ENCODE data around the gene WDSUB1. TPM values are rescaled to one million over a fixed set of nuclear protein-coding genes. Genes with fewer than 3 reads are reported as not detected.

WDSUB1 gene
- total and polyA plus RNA-seq, 4 donors: 2.0 to 6.1 (median 4.4) TPM

- no peak for DNase-seq (ENCODE audit: low spot score)
- Histone ChIP-seq H3K4me3 (ENCODE audit: low read depth in 1 of 3, low read length in 3 of 3) (no peak overlapping the region), H3K4me1 (ENCODE audit: control insufficient read depth in 4 of 4, insufficient read depth in 4 of 4, low read length in 3 of 4) (peaks cover 0 to 3% (median under 1%) of the 10 kb centered on the region in 4 donors), H3K9me3 (ENCODE audit: control insufficient read depth in 4 of 4, low read length in 3 of 4) (no peaks in the 10 kb centered on the region), H3K27me3 (ENCODE audit: control insufficient read depth in 4 of 4, insufficient read depth in 4 of 4, low read length in 3 of 4) (no peaks in the 10 kb centered on the region), H3K27ac (ENCODE audit: low read depth in 1 of 2, low read length in 2 of 2) (no peak overlapping the region), H3K36me3 (ENCODE audit: control insufficient read depth in 4 of 4, insufficient read depth in 3 of 4, low read depth in 1 of 4, low read length in 3 of 4) (peaks cover 1 to 17% (median 11%) of the 10 kb centered on the region in 4 donors), H3K9ac (ENCODE audit: low read depth in 1 of 2, low read length in 2 of 2) (no peak overlapping the region)
- TF ChIP-seq FOXA1 (IDR thresholded peaks at IDR 0.05) (no peak), NR2F2 (IDR thresholded peaks at IDR 0.05) (no peak), TAF1 (conservative IDR thresholded peaks at IDR 0.05) (no peak), RAD21 (IDR thresholded peaks at IDR 0.05) (no peak)
- WGBS: 95% methylated on average over 3 of the region's 3 CpGs
Observed at GRCh38 chr2:159317392-159318088, 31.0 kb upstream of the WDSUB1 start.

GRCh38 chr2:159307942-159308341, 21.4 kb upstream of the WDSUB1 start:
- DNase-seq (ENCODE audit: low spot score): no peak
- H3K9ac ChIP-seq (ENCODE audit: low read depth in 1 of 2, low read length in 2 of 2): no peak overlapping the region
- H3K27me3 ChIP-seq (ENCODE audit: control insufficient read depth in 4 of 4, insufficient read depth in 4 of 4, low read length in 3 of 4): no peaks in the 10 kb centered on the region
- no peak overlapping the region for H3K27ac ChIP-seq (ENCODE audit: low read depth in 1 of 2, low read length in 2 of 2)
- TF ChIP-seq YY1 (IDR thresholded peaks at IDR 0.05) (no peak), REST (IDR thresholded peaks at IDR 0.05) (no peak), MAX (IDR thresholded peaks at IDR 0.05) (no peak), SP1 (IDR thresholded peaks at IDR 0.05) (no peak)
- no peaks in the 10 kb centered on the region for H3K4me1 ChIP-seq (ENCODE audit: control insufficient read depth in 4 of 4, insufficient read depth in 4 of 4, low read length in 3 of 4)
- H3K4me3 ChIP-seq (ENCODE audit: low read depth in 1 of 3, low read length in 3 of 3): no peak overlapping the region
- H3K9me3 ChIP-seq (ENCODE audit: control insufficient read depth in 4 of 4, low read length in 3 of 4): no peaks in the 10 kb centered on the region
- no peaks in the 10 kb centered on the region for H3K36me3 ChIP-seq (ENCODE audit: control insufficient read depth in 4 of 4, insufficient read depth in 3 of 4, low read depth in 1 of 4, low read length in 3 of 4)

GRCh38 chr2:159300586-159300985, 14.1 kb upstream of the WDSUB1 start:
- peaks cover 0 to 1% (median 0%) of the 10 kb centered on the region in 4 donors for H3K9me3 ChIP-seq (ENCODE audit: control insufficient read depth in 4 of 4, low read length in 3 of 4)
- no peak for DNase-seq (ENCODE audit: low spot score)
- 72% methylated on average over 3 of the region's 3 CpGs for WGBS
- TF ChIP-seq RAD21 (IDR thresholded peaks at IDR 0.05) (no peak), RXRA (IDR thresholded peaks at IDR 0.05) (no peak), ZBTB33 (IDR thresholded peaks at IDR 0.05) (no peak), MAX (IDR thresholded peaks at IDR 0.05) (no peak), HNF4G (IDR thresholded peaks at IDR 0.05) (no peak), SP1 (IDR thresholded peaks at IDR 0.05) (no peak), NR2F2 (IDR thresholded peaks at IDR 0.05) (no peak), HNF4A (conservative IDR thresholded peaks at IDR 0.05) (no peak), CTCF (IDR thresholded peaks at IDR 0.05; ENCODE audit: low read depth, low read length, missing input control) (no peak), GABPA (IDR thresholded peaks at IDR 0.05 in 1 of 2, conservative IDR thresholded peaks at IDR 0.05 in 1 of 2) (no peak), FOXA1 (IDR thresholded peaks at IDR 0.05) (no peak)
- no peak overlapping the region for H3K4me3 ChIP-seq (ENCODE audit: low read depth in 1 of 3, low read length in 3 of 3)
- no peak overlapping the region for H3K27ac ChIP-seq (ENCODE audit: low read depth in 1 of 2, low read length in 2 of 2)
- H3K36me3 ChIP-seq (ENCODE audit: control insufficient read depth in 4 of 4, insufficient read depth in 3 of 4, low read depth in 1 of 4, low read length in 3 of 4): no peaks in the 10 kb centered on the region
- H3K27me3 ChIP-seq (ENCODE audit: control insufficient read depth in 4 of 4, insufficient read depth in 4 of 4, low read length in 3 of 4): no peaks in the 10 kb centered on the region
- no peaks in the 10 kb centered on the region for H3K4me1 ChIP-seq (ENCODE audit: control insufficient read depth in 4 of 4, insufficient read depth in 4 of 4, low read length in 3 of 4)
- no peak overlapping the region for H3K9ac ChIP-seq (ENCODE audit: low read depth in 1 of 2, low read length in 2 of 2)
